Smooth muscle cell (in vitro differentiated cells): ENCODE data around the gene DVL2. TPM values are rescaled to one million over a fixed set of nuclear protein-coding genes. Genes with fewer than 3 reads are reported as not detected.

Experiments
- DNase-seq: peaks from one replicate; lab custom pipeline; 2025; ENCODE audit not compliant: unreplicated experiment; lab: John Stamatoyannopoulos, UW
- H2AFZ ChIP-seq: fragments of 200-600 bp; sonication (generic); 2 replicates; pipeline ENCODE4 v1.6.0; 2016; ENCODE audit warnings: antibody characterized with exemption, low read depth, mild to moderate bottlenecking
- H3F3A ChIP-seq: fragments of 200-600 bp; sonication (generic); 2 replicates; pipeline ENCODE4 v1.6.0; 2017; ENCODE audit warnings: antibody characterized with exemption, low read depth
- H3K27ac ChIP-seq: fragments of 200-600 bp; sonication (generic); 2 replicates; pipeline ENCODE4 v1.5.1; 2016; ENCODE audit warnings: low read depth, mild to moderate bottlenecking
- H3K27me3 ChIP-seq: fragments of 200-600 bp; sonication (generic); 2 replicates; pipeline ENCODE4 v1.6.1; 2016; ENCODE audit warnings: low read depth, mild to moderate bottlenecking
- H3K36me3 ChIP-seq: fragments of 200-600 bp; sonication (generic); 2 replicates; pipeline ENCODE4 v1.5.1; 2016; ENCODE audit warnings: low read depth
- H3K4me1 ChIP-seq: fragments of 200-600 bp; sonication (generic); 2 replicates; pipeline ENCODE4 v1.5.1; 2016; ENCODE audit warnings: low read depth
- H3K4me2 ChIP-seq: fragments of 200-600 bp; sonication (generic); 2 replicates; pipeline ENCODE4 v1.6.0; 2016; ENCODE audit warnings: mild to moderate bottlenecking
- H3K4me3 ChIP-seq: fragments of 200-600 bp; sonication (generic); 2 replicates; pipeline ENCODE4 v1.5.1; 2016; ENCODE audit warnings: mild to moderate bottlenecking
- H3K79me2 ChIP-seq: fragments of 200-600 bp; sonication (generic); 2 replicates; pipeline ENCODE4 v1.6.0; 2016; ENCODE audit warnings: low read depth, mild to moderate bottlenecking
- H3K9ac ChIP-seq: fragments of 200-600 bp; sonication (generic); 2 replicates; pipeline ENCODE4 v1.6.0; 2016; ENCODE audit warnings: low read depth
- H3K9me3 ChIP-seq: fragments of 200-600 bp; sonication (generic); replicated peaks from 2 replicates; pipeline ENCODE4 v1.5.1; 2016; ENCODE audit warnings: low read depth
- H4K20me1 ChIP-seq: fragments of 200-600 bp; sonication (generic); 2 replicates; pipeline ENCODE4 v1.6.0; 2016; ENCODE audit warnings: low read depth
- WGBS: methylation state at CpG from one replicate; pipeline ENCODE4 v1.1.7; 2016; ENCODE audit warnings: low lambda C conversion rate; 5-methylcytosine and 5-hydroxymethylcytosine counted together
- polyA plus RNA-seq: library from polyadenylated mRNA; unstranded; fragments of >200 nt; fragmentation: Nextera tagmentation; extraction: Ambion mirVana; gene quantifications from 2 replicates; pipeline ENCODE4 v1.2.1, GENCODE V29; 2016
- total RNA-seq: library from RNA; depleted of rRNA; stranded (reverse); fragments of >200 nt; gene quantifications from 2 replicates; pipeline ENCODE4 v1.2.3, GENCODE V29; 2014
- TF ChIP-seq, protein P1 (sequence below): fragments of 200-600 bp; sonication (generic); IDR thresholded peaks from 2 replicates; pipeline ENCODE4 v1.5.1; 2017; ENCODE audit warnings: borderline replicate concordance, mild to moderate bottlenecking, antibody characterized with exemption; ENCODE audit not compliant: insufficient read depth, poor library complexity, severe bottlenecking

DVL2 gene
- total and polyA plus RNA-seq, 2 experiments from 2014 or later: 31.8 to 49.6 TPM

DNA sequence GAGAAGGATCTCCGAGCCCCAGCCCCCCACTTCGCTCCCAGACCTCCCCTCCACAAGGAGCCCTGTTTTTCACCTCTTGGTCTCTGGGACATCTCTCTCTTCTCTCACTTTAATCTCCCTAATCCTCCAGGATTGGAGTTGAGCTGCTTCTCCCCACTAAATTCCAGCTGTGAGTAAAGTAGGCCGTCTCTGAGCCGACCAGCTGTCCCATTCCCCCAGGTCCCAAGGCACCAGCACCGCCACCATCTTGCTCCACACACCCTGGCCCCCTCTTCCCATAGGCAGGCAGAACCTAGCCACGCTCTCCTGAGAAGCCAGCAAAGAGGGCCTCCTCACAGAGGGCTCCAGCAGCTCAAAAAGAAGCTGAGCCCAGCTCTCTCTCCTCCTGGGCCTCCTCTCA, 15.6 kb downstream of the DVL2 start:
- Histone ChIP-seq H4K20me1 (peaks cover 59% of the 10 kb centered on the region), H2AFZ (no peak overlapping the region), H3K27ac (peak overlapping the region; percentile 95), H3K4me1 (peaks cover 40% of the 10 kb centered on the region), H3K4me2 (peak overlapping the region; percentile 96), H3K9me3 (no peaks in the 10 kb centered on the region), H3K36me3 (no peaks in the 10 kb centered on the region), H3F3A (peaks cover 28% of the 10 kb centered on the region), H3K9ac (no peak overlapping the region), H3K79me2 (peaks cover 15% of the 10 kb centered on the region), H3K4me3 (no peak overlapping the region), H3K27me3 (no peaks in the 10 kb centered on the region)
- no peak for DNase-seq
- TF ChIP-seq, protein P1, sequence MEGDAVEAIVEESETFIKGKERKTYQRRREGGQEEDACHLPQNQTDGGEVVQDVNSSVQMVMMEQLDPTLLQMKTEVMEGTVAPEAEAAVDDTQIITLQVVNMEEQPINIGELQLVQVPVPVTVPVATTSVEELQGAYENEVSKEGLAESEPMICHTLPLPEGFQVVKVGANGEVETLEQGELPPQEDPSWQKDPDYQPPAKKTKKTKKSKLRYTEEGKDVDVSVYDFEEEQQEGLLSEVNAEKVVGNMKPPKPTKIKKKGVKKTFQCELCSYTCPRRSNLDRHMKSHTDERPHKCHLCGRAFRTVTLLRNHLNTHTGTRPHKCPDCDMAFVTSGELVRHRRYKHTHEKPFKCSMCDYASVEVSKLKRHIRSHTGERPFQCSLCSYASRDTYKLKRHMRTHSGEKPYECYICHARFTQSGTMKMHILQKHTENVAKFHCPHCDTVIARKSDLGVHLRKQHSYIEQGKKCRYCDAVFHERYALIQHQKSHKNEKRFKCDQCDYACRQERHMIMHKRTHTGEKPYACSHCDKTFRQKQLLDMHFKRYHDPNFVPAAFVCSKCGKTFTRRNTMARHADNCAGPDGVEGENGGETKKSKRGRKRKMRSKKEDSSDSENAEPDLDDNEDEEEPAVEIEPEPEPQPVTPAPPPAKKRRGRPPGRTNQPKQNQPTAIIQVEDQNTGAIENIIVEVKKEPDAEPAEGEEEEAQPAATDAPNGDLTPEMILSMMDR: no peak
- 32% methylated on average over 6 of the region's 6 CpGs for WGBS

DNA sequence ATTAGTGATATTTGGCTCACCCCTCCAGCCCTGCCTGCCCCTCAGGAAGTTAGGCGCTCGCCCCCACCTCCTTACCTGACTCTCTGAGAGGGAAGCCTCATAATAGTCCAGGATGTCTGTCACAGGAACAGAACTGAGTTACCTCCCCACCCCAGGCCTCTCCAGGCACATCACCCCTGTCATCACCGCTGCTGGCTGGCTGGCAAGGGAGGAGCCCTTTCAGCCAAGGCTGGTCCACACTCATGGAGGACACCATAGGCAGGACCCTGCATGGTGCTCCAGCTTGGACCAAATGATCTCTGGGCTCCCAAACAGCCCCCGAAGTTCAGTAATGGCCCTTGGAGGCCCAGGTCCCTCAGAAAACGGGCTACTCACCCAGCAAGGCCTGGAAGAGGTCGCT, 16.2 kb downstream of the DVL2 start:
- Histone ChIP-seq H3K27me3 (no peaks in the 10 kb centered on the region), H3K9me3 (no peaks in the 10 kb centered on the region), H3F3A (peaks cover 28% of the 10 kb centered on the region), H3K79me2 (peaks cover 21% of the 10 kb centered on the region), H3K4me1 (peaks cover 43% of the 10 kb centered on the region), H3K4me3 (peak overlapping the region; percentile 72), H3K9ac (peak overlapping the region; percentile 76), H2AFZ (no peak overlapping the region), H4K20me1 (peaks cover 59% of the 10 kb centered on the region), H3K36me3 (no peaks in the 10 kb centered on the region), H3K27ac (peak overlapping the region; percentile 95), H3K4me2 (peak overlapping the region; percentile 96)
- 77% methylated on average over 6 of the region's 6 CpGs for WGBS
- TF ChIP-seq, protein P1: no peak
- DNase-seq: no peak

DNA sequence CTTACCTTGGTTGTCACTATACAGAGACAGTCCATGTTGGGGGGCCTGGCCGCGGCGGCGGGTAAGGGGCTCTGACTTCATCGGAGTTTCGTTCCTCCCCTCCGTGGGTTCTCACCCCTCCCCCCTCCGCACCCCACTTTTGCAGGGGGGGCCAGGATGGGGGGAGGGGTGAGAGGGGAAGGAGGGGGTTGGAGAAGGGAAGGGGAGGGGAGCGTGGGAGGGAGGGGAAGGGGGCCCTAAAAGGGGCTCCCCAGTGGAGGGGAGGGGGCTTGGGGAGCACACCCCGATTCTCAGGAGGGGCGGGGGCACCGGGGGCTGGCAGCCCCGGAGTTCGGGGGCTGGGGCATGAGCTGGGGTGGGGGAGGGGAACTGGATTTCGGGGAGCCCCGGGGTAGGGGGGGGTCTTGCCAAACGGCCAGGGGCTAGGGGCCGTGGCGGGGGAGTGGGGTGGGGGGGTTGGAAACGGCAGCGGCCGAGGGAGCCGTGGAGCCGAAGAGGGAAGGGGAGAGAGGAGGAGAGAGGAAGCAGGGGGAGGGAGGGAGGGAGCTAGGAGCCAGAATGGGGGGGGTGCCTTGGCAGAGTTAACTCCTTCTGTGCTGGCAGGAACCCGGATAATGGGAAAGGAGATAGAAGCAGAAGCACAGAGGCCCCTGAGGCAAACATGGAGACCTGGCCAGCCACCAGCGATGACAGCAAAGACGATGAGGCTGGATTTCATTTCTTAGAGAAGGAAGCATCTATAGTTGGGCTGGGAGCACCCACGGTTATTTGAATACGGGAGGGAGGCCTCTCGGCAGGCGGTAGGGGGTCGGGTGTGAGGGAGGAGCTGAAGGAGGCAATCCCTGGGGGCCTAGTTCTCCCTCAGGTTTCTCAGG, 17.0 kb downstream of the DVL2 start:
- no peak overlapping the region for H2AFZ ChIP-seq
- peaks cover 29% of the 10 kb centered on the region for H3K79me2 ChIP-seq
- H3K27me3 ChIP-seq: no peaks in the 10 kb centered on the region
- no peaks in the 10 kb centered on the region for H3K9me3 ChIP-seq
- H3F3A ChIP-seq: peaks cover 28% of the 10 kb centered on the region
- peaks cover 59% of the 10 kb centered on the region for H4K20me1 ChIP-seq
- peaks cover 45% of the 10 kb centered on the region for H3K4me1 ChIP-seq
- H3K27ac ChIP-seq: peak overlapping the region; percentile 95
- no peak for DNase-seq
- peak overlapping the region; percentile 76 for H3K9ac ChIP-seq
- 5% methylated on average over 11 of the region's 32 CpGs for WGBS
- TF ChIP-seq, protein P1: no peak
- peak overlapping the region; percentile 96 for H3K4me2 ChIP-seq
- peak overlapping the region; percentile 72 for H3K4me3 ChIP-seq
- H3K36me3 ChIP-seq: no peaks in the 10 kb centered on the region
